IMR-90 (cell line): Measurements from ENCODE around the gene RIMS4.

Experiments used
- FOS ChIP-seq: fragments of 150-350 bp; IDR thresholded peaks from 2 replicates; pipeline ENCODE4 v1.6.1; 2016; ENCODE audit warnings: low read depth, low read length
- MAFK ChIP-seq: IDR thresholded peaks from 2 replicates; pipeline ENCODE4 v1.6.1; 2012; ENCODE audit warnings: low read depth, low read length, improper control_type of control experiment
- POLR2A ChIP-seq: IDR thresholded peaks from 2 replicates; pipeline ENCODE4 v1.6.1; 2012; ENCODE audit warnings: mild to moderate bottlenecking, low read depth, low read length
- RAD21 ChIP-seq: IDR thresholded peaks from 2 replicates; pipeline ENCODE4 v1.6.1; 2012; ENCODE audit warnings: low read length, improper control_type of control experiment
- SMC3 ChIP-seq: fragments of 150-350 bp; IDR thresholded peaks from 2 replicates; pipeline ENCODE4 v1.6.1; 2016; ENCODE audit warnings: low read depth, mild to moderate bottlenecking, antibody characterized with exemption, low read length, moderate library complexity
- TF ChIP-seq, protein P1 (sequence below): conservative IDR thresholded peaks from 2 replicates; pipeline ENCODE4 v1.5.1; 2012; ENCODE audit warnings: mild to moderate bottlenecking, low read depth, low read length, improper control_type of control experiment
- TF ChIP-seq, protein P2 (sequence below): fragments of 150-350 bp; IDR thresholded peaks from 2 replicates; pipeline ENCODE4 v1.6.1; 2017; ENCODE audit warnings: mild to moderate bottlenecking, antibody characterized with exemption, low read length, low read depth

DNA sequence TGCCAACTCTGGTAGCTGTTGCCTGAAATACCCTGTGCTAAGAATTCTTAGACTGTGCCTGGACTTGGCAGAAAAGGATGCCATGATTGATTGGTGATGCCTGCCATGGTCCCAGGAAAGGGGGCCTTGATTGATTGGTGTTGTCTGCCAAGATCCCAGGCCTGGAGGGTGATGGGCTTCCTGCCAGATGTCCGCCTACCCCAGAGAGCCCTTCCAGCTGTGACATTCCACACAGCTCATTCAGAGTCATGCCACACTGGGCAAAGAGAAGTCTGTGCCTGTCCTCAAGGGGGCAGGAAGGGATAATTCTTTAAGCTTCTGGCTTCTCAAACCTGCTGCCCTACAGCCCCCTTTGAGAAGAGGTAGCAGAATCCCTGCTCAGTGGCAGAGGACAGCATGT, 24.6 kb downstream of the RIMS4 start:
- TF ChIP-seq, protein P1, sequence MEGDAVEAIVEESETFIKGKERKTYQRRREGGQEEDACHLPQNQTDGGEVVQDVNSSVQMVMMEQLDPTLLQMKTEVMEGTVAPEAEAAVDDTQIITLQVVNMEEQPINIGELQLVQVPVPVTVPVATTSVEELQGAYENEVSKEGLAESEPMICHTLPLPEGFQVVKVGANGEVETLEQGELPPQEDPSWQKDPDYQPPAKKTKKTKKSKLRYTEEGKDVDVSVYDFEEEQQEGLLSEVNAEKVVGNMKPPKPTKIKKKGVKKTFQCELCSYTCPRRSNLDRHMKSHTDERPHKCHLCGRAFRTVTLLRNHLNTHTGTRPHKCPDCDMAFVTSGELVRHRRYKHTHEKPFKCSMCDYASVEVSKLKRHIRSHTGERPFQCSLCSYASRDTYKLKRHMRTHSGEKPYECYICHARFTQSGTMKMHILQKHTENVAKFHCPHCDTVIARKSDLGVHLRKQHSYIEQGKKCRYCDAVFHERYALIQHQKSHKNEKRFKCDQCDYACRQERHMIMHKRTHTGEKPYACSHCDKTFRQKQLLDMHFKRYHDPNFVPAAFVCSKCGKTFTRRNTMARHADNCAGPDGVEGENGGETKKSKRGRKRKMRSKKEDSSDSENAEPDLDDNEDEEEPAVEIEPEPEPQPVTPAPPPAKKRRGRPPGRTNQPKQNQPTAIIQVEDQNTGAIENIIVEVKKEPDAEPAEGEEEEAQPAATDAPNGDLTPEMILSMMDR: no peak
- TF ChIP-seq SMC3: no peak
- no peak for TF ChIP-seq POLR2A
- TF ChIP-seq, protein P2, sequence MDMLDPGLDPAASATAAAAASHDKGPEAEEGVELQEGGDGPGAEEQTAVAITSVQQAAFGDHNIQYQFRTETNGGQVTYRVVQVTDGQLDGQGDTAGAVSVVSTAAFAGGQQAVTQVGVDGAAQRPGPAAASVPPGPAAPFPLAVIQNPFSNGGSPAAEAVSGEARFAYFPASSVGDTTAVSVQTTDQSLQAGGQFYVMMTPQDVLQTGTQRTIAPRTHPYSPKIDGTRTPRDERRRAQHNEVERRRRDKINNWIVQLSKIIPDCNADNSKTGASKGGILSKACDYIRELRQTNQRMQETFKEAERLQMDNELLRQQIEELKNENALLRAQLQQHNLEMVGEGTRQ: no peak
- no peak for TF ChIP-seq FOS
- TF ChIP-seq RAD21: no peak
- TF ChIP-seq MAFK: no peak
